ENCODE data around the gene PTH2.
"Not testable (repeated sequence)": the region's sequence is repeated elsewhere in the genome, so short reads cannot be mapped to it uniquely, and the experiment has no call there.

Gene PTH2, protein sequence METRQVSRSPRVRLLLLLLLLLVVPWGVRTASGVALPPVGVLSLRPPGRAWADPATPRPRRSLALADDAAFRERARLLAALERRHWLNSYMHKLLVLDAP
- 0 reads per million in 2 donors for total RNA-seq

DNA sequence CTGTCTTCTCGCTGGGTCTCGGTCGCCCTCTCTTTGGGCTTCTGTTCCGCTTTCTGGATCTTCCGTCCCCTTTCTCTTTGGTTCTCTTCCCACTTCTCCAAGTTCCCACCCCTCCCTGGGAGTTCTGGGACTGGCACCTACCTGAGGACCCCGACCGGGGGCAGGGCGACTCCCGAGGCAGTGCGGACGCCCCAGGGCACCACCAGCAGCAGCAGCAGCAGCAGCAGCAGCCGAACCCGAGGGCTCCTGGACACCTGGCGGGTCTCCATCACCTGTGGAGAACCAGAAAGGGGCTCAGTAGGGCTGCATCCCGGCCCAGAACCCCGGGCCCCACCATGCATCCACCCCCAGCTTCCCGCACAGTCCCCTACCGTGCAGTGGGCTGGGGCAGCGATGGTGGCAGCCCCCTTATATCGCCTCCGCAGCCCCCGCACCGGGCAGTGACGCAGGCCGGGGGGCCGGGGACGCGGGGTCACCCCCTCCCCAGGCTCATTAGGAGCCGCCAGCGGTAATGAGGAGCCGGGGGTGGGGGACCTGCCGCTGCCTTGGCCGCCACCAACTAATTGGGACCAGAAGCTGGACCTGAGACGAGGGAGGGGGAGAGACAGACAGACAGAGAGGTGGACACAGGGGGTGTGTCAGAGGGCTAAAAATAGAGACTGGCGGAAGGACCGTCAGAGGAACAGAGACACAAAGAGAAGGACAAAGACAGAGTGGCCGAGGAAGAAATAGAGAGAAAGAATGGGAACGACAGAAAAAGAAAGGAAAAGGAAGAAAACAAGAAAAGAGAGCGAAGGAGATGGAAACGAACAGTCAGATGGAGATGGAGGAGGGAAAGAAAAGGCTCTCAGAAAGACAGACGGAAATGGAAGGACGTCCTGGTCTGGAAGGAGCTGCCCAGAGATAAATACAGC, at the start of gene PTH2:
Gene PTH2, minus strand, starts transcription at position 371 of the 914 bp plus-strand sequence. Its CDS starts 102 bp downstream, at position 269.
- DNase-seq = no peak

DNA sequence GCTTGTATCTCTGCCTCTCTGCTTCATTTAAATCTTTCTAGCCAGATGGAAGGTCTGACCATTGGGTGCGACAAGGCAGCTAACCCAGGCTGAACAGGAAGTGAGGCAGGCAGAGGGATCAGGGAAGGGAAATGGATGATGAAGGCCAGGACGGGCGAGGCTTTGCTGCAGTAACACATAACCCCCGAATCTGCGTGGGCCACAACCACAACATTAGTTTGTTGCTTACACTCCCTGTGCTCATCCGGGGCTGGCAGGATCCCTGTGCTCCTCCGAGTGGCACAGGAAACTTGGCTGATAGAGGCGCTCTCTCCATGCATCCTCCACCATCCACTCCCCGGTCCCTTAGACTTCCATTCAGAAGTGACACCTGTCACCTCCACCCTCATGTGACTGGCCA, 49.7 kb upstream of the PTH2 start:
- no peak for DNase-seq

DNA sequence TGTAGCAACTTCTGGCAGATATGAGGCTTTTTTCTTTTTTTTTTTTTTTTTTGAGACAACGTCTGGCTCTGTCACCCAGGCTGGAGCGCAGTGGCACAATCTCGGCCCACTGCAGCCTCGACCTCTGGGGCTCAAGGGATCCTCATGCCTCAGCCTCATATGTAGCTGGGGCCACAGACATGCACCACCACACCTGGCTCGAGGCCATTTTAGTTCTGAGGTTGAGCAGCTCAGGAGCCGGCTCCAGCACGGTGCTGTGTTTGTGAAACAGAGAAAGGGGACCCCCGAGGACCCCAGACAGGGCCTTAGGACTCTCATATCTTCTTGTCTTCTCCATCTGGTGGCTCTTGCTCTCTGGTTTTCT, 47.4 kb upstream of the PTH2 start:
- DNase-seq = no peak

DNA sequence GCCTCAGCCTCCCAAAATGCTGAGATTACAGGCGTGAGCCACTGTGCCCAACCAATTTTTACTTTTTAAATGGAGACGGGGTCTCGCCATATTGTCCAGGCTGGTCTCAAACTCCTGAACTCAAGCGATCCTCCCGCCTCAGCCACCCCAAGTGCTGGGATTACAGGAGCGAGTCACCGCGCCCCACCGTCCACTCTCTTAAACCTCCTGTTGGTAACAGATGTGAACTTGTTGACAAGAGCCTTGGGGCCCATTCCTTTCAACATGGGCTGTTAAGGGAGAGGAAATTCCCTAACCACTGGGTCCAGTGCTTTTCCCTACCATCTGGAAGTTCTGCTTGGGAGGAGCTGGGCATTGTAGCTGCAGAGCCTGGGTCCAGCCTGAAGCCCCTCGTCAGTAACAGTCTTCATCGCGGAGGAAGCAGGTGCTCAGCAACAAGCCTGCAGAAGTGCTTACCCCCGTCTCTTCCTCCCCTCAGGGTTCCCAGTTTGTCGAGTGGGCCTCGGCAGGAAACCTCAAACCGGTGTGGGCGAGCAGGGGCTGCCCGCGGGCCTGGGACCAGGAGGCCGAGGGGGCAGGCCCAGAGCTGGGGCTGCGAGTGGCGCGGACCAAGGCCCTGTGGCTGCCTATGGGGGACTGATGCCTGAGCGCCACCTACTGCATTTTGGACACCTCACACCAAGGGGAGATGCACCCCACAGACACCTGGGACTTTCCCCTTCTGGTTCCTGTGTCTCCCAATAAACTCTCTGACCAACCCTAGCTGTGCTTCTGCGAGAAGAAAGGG, 46.8 kb upstream of the PTH2 start:
- DNase-seq = peak; percentile 44 to 95 (median 67)

GRCh38 chr19:49468746-49469447, 45.7 kb upstream of the PTH2 start:
- peak; percentile 55 to 99 (median 85) for DNase-seq

DNA sequence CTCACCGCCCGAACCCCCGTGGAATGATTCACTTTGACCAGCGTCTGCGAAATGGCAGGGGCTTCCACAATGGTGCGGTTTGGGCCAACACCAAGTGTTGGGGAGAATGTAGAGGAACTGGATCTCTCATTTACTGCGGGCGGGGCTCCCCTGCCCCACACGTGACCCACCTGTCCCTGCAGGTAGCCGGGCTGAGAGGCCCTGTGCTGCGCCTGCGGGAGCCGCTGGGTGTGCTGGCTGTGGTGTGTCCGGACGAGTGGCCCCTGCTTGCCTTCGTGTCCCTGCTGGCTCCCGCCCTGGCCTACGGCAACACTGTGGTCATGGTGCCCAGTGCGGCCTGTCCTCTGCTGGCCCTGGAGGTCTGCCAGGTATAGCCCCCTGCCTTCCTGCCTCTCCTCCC, 45.0 kb upstream of the PTH2 start:
- DNase-seq = no peak

DNA sequence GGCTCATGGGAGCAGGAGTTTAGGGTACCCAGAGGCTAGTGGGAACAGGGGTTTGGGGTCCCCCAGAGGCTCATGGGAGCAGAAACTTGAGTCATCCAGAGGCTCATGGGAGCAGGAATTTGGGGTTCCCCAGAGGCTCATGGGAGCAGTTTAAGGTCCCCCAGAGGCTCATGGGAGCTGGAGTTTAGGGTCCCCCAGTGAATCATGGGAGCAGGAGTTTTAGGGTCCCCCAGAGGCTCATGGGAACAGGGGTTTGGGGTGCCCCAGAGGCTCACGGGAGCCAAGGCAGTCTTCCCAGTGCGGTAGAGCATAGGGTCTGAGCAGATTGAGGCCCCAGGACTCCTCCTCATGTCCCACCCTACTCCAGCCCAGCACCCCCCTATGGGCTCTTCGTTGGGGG, 42.1 kb upstream of the PTH2 start:
- no peak for DNase-seq

DNA sequence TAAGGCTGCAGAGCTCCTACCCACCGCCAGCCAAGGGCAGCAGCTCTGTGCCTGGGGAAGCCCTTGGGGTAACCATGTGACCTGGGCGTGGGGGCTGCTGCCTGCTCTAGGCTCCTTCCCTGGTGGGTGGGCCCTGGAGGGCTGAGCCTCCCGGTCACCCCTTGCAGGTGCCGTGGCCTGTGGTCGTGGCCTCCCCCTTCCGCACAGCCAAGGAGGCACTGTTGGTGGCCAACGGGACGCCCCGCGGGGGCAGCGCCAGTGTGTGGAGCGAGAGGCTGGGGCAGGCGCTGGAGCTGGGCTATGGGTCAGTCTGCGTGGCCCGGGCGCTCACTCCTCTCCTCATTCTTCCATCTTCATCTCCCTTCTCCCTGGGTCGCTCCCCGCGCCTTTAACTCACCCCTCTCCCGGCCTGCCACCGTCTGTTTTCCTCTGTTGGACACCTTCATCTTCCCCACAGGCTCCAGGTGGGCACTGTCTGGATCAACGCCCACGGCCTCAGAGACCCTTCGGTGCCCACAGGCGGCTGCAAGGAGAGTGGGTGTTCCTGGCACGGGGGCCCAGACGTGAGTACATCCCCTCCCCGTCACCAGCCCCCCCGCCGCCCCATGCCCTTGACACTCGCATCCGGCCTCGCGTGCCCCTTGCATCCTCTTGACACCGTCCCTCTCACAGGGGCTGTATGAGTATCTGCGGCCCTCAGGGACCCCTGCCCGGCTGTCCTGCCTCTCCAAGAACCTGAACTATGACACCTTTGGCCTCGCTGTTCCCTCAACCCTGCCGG, 40.9 kb upstream of the PTH2 start:
- DNase-seq = no peak

GRCh38 chr19:49462492-49462891, 39.3 kb upstream of the PTH2 start:
- no peak for DNase-seq

DNA sequence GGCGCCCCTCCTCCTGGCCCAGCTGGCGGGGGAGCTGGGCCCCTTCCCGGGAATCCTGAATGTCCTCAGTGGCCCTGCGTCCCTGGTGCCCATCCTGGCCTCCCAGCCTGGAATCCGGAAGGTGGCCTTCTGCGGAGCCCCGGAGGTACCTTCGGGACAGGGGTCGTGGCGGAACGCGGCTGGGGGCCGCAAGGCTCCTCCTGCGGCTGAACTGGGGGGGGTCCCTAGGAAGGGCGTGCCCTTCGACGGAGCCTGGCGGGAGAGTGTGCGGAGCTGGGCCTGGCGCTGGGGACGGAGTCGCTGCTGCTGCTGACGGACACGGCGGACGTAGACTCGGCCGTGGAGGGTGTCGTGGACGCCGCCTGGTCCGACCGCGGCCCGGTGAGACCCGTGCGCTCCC, 38.4 kb upstream of the PTH2 start:
- no peak for DNase-seq

GRCh38 chr19:49461130-49461529, 37.9 kb upstream of the PTH2 start:
- DNase-seq = not testable (repeated sequence)

DNA sequence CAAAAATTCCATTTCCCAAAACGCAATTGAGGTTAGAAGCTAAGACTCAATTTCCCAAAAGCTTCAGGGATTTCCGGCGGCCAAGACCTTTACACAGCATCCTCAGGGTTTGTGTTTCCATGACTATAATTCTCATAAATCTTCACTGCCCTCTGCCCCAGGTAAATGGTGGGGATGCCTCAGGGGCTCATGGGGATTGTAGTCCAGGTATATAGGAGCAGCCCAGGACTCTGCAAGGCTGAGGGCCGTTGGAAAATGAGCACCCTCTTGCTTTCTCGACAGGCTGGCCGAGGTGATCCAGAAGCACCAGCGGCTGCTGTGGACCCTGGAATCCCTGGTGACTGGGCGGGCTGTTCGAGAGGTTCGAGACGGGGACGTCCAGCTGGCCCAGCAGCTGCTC, 36.1 kb upstream of the PTH2 start:
- DNase-seq = no peak

DNA sequence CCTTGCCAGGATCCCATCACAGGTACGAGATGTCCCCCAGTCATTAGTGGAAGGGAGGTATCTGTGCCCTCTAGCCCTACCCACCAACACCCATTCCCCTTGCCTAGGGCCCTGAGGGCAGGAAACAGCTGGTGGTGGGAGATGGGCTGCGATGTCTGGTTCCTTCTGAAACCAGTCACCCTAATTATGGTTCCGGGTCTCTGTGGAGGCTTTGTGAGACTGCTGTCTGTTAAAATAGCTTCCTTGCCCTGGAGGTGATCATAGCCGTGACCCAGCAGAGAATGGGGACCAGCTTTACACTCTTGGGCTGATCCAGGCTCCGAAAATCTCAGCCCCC, 35.3 kb upstream of the PTH2 start:
- DNase-seq = no peak

GRCh38 chr19:49456326-49456725, 33.1 kb upstream of the PTH2 start:
- no peak for DNase-seq

DNA sequence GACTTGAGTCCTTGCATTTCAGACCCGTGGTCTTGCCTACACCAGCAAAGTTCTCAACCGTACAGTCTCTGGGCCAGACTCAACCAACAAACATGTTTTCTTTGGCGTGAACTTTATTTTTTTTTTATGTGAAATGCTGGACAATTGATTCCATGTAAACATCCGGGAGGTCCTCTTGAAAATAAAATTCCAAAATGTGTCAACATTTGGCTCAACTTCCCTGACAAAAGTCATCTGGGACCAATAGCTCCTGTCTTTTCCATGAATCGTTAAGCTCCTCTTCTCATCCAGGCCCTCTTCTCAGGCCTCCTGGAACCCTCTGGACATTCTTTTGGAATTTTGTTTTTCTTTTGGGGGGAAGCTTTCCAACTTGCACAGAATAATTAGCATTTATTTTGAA, 32.5 kb upstream of the PTH2 start:
- DNase-seq = no peak

GRCh38 chr19:49453757-49454240, 30.6 kb upstream of the PTH2 start:
- DNase-seq = no peak

DNA sequence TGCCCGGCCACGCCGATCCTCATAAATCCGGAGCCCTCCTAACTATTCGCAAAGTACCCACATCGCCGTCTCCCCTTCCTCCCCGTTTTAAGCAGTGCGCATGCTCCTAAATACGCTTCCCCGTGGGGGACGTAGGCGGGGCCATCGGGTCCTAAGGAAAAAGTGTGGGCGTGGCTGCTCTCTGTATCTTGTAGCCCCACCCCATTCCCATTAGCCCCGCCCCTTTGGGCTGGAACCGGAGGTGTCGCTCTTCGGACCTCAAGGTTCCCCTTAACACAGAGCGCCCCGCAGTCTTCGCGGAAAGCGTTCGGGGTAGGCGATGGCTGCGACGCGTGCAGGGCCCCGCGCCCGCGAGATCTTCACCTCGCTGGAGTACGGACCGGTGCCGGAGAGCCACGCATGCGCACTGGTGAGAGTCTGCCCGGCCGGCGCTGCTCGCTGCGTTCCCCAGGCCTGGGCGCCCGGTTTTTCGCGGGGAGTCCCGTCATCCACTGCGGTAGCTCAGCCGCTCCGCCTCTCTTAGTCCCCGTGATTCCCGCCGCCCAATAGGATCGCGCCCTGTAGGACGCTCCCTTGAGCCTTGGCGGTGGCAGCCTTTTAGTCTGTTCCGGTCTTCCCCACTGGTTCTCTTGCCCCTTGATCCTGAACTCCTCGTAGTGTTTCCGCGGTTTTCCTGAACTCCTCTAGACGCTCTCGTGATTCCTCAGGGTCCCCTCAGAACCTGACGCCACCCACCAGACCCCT, 29.9 kb upstream of the PTH2 start, which contains the start of gene ALDH16A1:
Gene ALDH16A1, plus strand, starts transcription at position 213 of the 744 bp plus-strand sequence. Its CDS starts 107 bp downstream, at position 320.
- peak; percentile 95 to 99 (median 98) for DNase-seq

DNA sequence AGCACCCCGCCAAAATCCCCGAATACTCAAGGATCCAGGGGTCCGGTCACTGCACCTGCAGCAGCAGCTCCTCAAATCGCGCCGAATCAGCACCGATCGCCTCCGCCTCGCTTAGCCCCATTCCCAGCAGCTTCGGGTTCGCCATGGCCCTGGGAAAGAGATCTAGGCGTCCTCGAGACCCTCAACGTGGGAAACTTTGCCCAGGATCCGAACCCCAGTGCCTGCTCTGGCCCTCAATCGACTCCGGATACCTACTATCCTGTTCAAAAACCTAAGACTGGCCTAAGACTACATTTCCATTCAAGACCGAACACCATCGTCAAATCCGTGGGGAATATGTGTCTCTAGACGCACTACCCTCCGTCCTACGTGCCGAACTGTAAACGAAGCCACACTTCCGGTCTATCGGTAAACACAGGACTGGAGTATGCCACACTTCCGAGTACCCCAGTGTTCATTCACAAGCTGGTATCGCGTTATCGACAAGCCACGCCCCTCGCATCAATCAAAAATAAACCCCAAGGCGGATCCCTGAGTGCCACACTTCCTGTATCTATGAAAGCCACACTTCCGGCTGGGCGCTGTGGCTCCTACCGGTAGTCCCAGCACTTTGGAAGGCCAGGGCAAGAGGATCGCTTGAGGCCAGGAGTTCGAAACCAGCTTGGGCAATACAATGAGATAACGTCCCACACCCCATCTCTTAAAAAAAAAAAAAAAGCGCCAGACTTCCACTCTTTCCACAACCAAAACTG, 28.4 kb upstream of the PTH2 start, which contains the start of gene PIH1D1:
Gene PIH1D1, minus strand, starts transcription at position 385 of the 752 bp plus-strand sequence. Its CDS starts 240 bp downstream, at position 145.
- peak; percentile 67 to 99 (median 90) for DNase-seq

DNA sequence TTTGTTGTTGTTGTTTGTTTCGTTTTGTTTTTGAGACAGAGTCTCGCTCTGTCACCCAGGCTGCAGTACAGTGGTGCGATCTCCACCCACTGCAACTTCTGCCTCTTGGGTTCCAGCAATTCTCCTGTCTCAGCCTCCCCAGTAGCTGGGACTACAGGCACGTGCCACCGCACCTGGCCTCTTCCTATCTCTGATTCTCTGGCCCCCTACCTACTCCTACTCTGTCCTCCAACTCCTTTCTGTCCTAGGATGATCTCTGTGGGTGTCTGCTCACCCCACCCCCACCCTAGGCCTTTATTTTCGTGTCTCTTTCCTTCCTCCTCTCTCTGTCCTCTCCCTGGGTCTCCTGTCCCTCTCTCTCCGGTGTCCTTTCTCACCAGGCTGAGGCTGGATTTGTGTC, 27.2 kb upstream of the PTH2 start:
- DNase-seq = no peak

- no peak for DNase-seq
Observed at GRCh38 chr19:49448432-49448786, 25.2 kb upstream of the PTH2 start.
